PC-3 (cell line): Measurements from ENCODE around the gene PMIS2. TPM values are rescaled to one million over a fixed set of nuclear protein-coding genes. Genes with fewer than 3 reads are reported as not detected.

Source experiments
- ATAC-seq: fragments of 200-7000 bp; cut with Tn5 transposase; 2 replicates; pipeline ENCODE4 v1.9.1; 2020; ENCODE audit warnings: mild to moderate bottlenecking, moderate library complexity
- BruUV-seq: library from RNA; stranded (reverse); fragments of 400-500 nt; replicated peaks from 2 replicates; lab custom pipeline; 2021; lab: Mats Ljungman, UMichigan
- CTCF ChIA-PET: fragments of 300-600 bp; sonication (Branson Sonifier 250); formaldehyde crosslinking; loops from one replicate; lab custom pipeline; 2022; ENCODE audit warnings: antibody characterized with exemption; lab: Charles Lee
- POLR2A ChIA-PET: fragments of 300-600 bp; sonication (Branson Sonifier 250); formaldehyde crosslinking; loops from one replicate; lab custom pipeline; 2022; ENCODE audit warnings: antibody characterized with exemption; ENCODE audit not compliant: unreplicated experiment; lab: Charles Lee
- DNase-seq: peaks from one replicate; pipeline ENCODE4 v3.0.0-alpha.2; 2015
- H2AFZ ChIP-seq: fragments of 300-600 bp; sonication (generic); 2 replicates; pipeline ENCODE4 v1.6.0; 2016; ENCODE audit warnings: antibody characterized with exemption, low read length
- H3F3A ChIP-seq: fragments of 300-600 bp; sonication (generic); one replicate; pipeline ENCODE4 v1.6.0; 2017; ENCODE audit warnings: antibody characterized with exemption, low read length, control low read depth, mild to moderate bottlenecking; ENCODE audit not compliant: unreplicated experiment
- H3K27ac ChIP-seq: fragments of 300-600 bp; sonication (generic); 2 replicates; pipeline ENCODE4 v1.5.1; 2016; ENCODE audit warnings: mild to moderate bottlenecking, low read length
- H3K27me3 ChIP-seq: fragments of 300-600 bp; sonication (generic); 2 replicates; pipeline ENCODE4 v1.6.1; 2016; ENCODE audit warnings: low read length, mixed read lengths
- H3K36me3 ChIP-seq: fragments of 300-600 bp; sonication (generic); 2 replicates; pipeline ENCODE4 v1.6.1; 2016; ENCODE audit warnings: low read depth, mixed run types, low read length, mixed read lengths
- H3K4me1 ChIP-seq: fragments of 300-600 bp; sonication (generic); 2 replicates; pipeline ENCODE4 v1.5.1; 2016; ENCODE audit warnings: low read length; ENCODE audit not compliant: insufficient read depth
- H3K4me2 ChIP-seq: fragments of 300-600 bp; sonication (generic); 2 replicates; pipeline ENCODE4 v1.6.0; 2016; ENCODE audit warnings: low read length
- H3K4me3 ChIP-seq: fragments of 300-600 bp; sonication (generic); 2 replicates; pipeline ENCODE4 v1.5.1; 2016; ENCODE audit warnings: mild to moderate bottlenecking, low read length, mixed read lengths
- H3K79me2 ChIP-seq: fragments of 300-600 bp; sonication (generic); 2 replicates; pipeline ENCODE4 v1.6.1; 2017; ENCODE audit warnings: low read length, mixed read lengths
- H3K9ac ChIP-seq: fragments of 300-600 bp; sonication (generic); 2 replicates; pipeline ENCODE4 v1.6.0; 2016; ENCODE audit warnings: mild to moderate bottlenecking, low read length
- H3K9me2 ChIP-seq: fragments of 300-600 bp; sonication (generic); replicated peaks from 2 replicates; pipeline ENCODE4 v1.6.1; 2016; ENCODE audit warnings: mixed run types, low read length, mixed read lengths
- H3K9me3 ChIP-seq: fragments of 300-600 bp; sonication (generic); 2 replicates; pipeline ENCODE4 v1.6.1; 2016; ENCODE audit warnings: low read length, mixed read lengths
- H4K20me1 ChIP-seq: fragments of 300-600 bp; sonication (generic); 2 replicates; pipeline ENCODE4 v1.6.1; 2016; ENCODE audit warnings: low read length, mixed read lengths
- EZH2 ChIP-seq: fragments of 300-600 bp; sonication (generic); IDR thresholded peaks from one replicate; pipeline ENCODE4 v1.6.1; 2017; ENCODE audit warnings: antibody characterized with exemption, mild to moderate bottlenecking, low read length; ENCODE audit not compliant: unreplicated experiment
- EZH2phosphoT487 ChIP-seq: fragments of 300-600 bp; sonication (generic); IDR thresholded peaks from 2 replicates; pipeline ENCODE4 v1.6.1; 2018; ENCODE audit warnings: mild to moderate bottlenecking, antibody characterized with exemption, low read length, borderline replicate concordance
- intact Hi-C: fragments of 100-400 bp; cut with micrococcal nuclease; formaldehyde crosslinking; loops from 2 replicates; pipeline ENCODE4 v1.9.0; 2023
- total RNA-seq: library from RNA; depleted of rRNA; stranded (reverse); fragments of >200 nt; gene quantifications from 2 replicates; pipeline ENCODE4 v1.2.3, GENCODE V29; 2014
- TF ChIP-seq, protein P1 (sequence below): fragments of 300-600 bp; sonication (generic); conservative IDR thresholded peaks from 2 replicates; pipeline ENCODE4 v1.5.1; 2017; ENCODE audit warnings: antibody characterized with exemption, low read depth, mild to moderate bottlenecking, low read length

PMIS2 gene
- total RNA-seq, 1 experiment from 2014 or later, result not detected

DNA sequence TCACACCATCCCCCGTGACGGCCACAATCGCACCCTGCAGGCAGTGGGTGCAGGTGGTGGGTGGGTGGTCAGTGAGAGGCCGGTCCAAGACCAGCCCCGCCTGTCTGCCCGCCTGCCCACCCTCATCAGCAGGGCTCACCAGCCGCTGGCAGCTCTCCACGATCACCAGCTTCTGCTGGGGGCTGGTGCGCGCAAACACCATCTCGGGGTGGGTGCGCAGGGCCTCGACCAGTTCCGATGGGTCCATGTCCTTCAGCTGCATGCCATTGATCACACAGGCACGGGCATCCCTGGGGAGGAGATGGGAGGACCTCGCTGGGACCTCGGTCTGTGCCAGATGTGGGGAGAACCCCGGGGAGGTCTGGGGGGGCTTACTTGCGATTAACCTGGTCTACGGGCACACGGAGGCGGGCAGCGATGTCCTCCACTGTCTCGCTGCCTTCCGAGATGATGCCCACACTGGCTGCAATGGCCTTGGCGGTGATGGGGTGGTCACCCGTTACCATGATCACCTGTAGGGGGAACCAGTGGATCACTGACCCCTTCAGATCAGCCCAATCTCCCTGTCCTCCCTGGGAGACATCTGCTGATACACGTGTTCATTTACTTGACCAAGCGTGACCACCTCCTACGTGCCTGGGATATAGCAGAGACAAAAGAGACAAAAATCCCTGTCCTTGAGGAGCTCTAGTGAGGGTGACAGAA, 30.5 kb upstream of the PMIS2 start:
- DNase-seq (peak; percentile 25), ATAC-seq (peak; percentile 53; the same call in 1 of the 2 replicates)
- intact Hi-C loops, result no loop called here
- Histone ChIP-seq H4K20me1 (no peaks in the 10 kb centered on the region), H3K79me2 (no peaks in the 10 kb centered on the region), H3F3A (no peaks in the 10 kb centered on the region), H3K9me3 (no peaks in the 10 kb centered on the region), H3K27ac (no peak overlapping the region), H3K4me1 (peaks cover 5% of the 10 kb centered on the region; the same call in 1 of the 2 replicates), H3K4me2 (no peak overlapping the region), H2AFZ (no peak overlapping the region), H3K4me3 (no peak overlapping the region), H3K36me3 (no peaks in the 10 kb centered on the region), H3K27me3 (no peaks in the 10 kb centered on the region), H3K9me2 (no peaks in the 10 kb centered on the region), H3K9ac (no peak overlapping the region)
- CTCF ChIA-PET, result no interaction called here
- BruUV-seq, result no TSS peak
- POLR2A ChIA-PET, result interaction anchor here (0.5 kb wide), 1 partner anchor 46 kb away, joined by 3 read pairs; no protein-coding TSS in a partner anchor
- TF ChIP-seq EZH2 (no peak), EZH2phosphoT487 (no peak)
- TF ChIP-seq, protein P1, sequence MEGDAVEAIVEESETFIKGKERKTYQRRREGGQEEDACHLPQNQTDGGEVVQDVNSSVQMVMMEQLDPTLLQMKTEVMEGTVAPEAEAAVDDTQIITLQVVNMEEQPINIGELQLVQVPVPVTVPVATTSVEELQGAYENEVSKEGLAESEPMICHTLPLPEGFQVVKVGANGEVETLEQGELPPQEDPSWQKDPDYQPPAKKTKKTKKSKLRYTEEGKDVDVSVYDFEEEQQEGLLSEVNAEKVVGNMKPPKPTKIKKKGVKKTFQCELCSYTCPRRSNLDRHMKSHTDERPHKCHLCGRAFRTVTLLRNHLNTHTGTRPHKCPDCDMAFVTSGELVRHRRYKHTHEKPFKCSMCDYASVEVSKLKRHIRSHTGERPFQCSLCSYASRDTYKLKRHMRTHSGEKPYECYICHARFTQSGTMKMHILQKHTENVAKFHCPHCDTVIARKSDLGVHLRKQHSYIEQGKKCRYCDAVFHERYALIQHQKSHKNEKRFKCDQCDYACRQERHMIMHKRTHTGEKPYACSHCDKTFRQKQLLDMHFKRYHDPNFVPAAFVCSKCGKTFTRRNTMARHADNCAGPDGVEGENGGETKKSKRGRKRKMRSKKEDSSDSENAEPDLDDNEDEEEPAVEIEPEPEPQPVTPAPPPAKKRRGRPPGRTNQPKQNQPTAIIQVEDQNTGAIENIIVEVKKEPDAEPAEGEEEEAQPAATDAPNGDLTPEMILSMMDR, result peak; percentile 39

DNA sequence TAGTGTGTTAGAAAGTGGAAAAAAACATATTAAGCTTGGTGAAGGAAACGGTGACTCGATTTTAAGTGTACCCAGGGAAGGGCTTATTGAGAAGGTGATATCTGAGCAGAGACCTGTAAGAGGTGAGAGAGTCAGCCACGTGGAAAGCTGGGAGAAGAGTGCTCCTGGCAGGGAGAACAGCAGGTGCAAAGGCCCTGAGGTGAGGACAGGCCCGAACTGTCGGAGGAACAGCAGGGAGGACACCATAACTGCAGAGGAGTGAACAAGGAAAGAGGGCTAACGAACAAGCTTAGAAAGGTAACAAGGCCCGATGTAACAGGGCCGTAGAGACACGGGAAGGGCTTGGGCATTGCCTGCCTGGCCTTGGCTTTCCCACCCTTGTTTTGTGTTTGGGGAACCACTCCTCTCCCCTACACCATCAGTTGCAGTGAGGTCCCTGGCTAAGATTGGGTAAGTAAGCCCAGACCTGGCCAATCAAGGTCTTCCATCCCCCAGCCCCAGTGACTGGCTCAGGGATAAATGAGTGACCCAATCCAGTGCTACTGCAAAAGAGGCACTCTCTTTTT, 29.9 kb upstream of the PMIS2 start:
- intact Hi-C loops, result no loop called here
- CTCF ChIA-PET, result no interaction called here
- Histone ChIP-seq H3K9me3 (no peaks in the 10 kb centered on the region), H4K20me1 (no peaks in the 10 kb centered on the region), H3K79me2 (no peaks in the 10 kb centered on the region), H2AFZ (no peak overlapping the region), H3K4me2 (no peak overlapping the region), H3K4me3 (no peak overlapping the region), H3K9ac (no peak overlapping the region), H3K4me1 (peaks cover 5% of the 10 kb centered on the region; the same call in 1 of the 2 replicates), H3K27me3 (no peaks in the 10 kb centered on the region), H3F3A (no peaks in the 10 kb centered on the region), H3K36me3 (no peaks in the 10 kb centered on the region), H3K9me2 (no peaks in the 10 kb centered on the region), H3K27ac (no peak overlapping the region)
- DNase-seq, result no peak
- POLR2A ChIA-PET, result interaction anchor here (0.5 kb wide), 1 partner anchor 46 kb away, joined by 3 read pairs; no protein-coding TSS in a partner anchor
- ATAC-seq, result no peak
- TF ChIP-seq, protein P1, result no peak
- no peak for TF ChIP-seq EZH2
- no peak for TF ChIP-seq EZH2phosphoT487
- BruUV-seq, result no TSS peak
